GM20000 (cell line): Measurements from ENCODE around the gene GTPBP8.

Source experiments
- DNase-seq: peaks from one replicate; pipeline ENCODE4 v3.0.0; 2012; ENCODE audit warnings: low spot score
- TF ChIP-seq, protein P1 (sequence below): IDR thresholded peaks from 2 replicates; pipeline ENCODE4 v1.5.1; 2012; ENCODE audit warnings: mild to moderate bottlenecking, control low read depth; ENCODE audit errors: extremely low read depth, missing control alignments

Gene GTPBP8

DNA sequence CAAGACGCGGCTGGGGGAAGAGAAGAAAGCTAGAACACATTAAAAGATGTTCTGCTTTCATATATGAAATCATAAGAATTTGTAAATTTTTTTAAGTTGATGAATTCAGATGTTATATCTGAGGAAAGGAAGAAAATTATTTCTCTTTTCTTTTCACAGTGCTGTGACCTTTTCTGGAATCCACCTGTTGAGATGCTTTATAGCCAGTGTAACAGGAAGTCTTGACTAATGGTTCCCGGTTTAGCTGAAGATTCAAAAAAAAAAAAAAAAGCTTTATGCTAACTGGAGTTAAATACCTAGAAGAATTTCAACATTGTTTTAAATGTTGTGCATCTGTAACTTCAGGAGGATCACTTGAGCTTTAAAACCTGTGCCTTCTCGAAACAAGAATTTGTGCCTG is 9.9 kb downstream of the GTPBP8 start:
- TF ChIP-seq, protein P1, sequence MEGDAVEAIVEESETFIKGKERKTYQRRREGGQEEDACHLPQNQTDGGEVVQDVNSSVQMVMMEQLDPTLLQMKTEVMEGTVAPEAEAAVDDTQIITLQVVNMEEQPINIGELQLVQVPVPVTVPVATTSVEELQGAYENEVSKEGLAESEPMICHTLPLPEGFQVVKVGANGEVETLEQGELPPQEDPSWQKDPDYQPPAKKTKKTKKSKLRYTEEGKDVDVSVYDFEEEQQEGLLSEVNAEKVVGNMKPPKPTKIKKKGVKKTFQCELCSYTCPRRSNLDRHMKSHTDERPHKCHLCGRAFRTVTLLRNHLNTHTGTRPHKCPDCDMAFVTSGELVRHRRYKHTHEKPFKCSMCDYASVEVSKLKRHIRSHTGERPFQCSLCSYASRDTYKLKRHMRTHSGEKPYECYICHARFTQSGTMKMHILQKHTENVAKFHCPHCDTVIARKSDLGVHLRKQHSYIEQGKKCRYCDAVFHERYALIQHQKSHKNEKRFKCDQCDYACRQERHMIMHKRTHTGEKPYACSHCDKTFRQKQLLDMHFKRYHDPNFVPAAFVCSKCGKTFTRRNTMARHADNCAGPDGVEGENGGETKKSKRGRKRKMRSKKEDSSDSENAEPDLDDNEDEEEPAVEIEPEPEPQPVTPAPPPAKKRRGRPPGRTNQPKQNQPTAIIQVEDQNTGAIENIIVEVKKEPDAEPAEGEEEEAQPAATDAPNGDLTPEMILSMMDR = no peak
- DNase-seq = no peak

DNA sequence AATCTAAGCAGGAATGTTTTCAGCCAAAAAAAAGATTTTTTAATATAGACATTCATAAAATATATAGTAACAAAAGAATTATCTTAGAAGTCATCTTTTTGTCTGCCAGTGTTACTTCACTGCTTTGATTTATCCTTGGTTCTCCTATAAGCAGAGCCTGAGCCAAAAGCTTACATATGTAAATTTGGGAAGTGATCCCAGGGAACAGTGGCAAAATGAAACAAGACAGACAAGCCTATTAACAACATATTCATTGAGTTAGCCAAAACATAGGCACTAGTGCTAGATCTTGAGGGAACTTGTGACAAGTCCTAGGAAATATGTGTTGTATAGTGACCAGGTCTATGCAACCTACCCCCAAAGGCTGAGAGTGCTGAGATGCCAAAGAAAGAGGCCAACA is 11.3 kb downstream of the GTPBP8 start:
- DNase-seq = no peak
- TF ChIP-seq, protein P1 = no peak

DNA sequence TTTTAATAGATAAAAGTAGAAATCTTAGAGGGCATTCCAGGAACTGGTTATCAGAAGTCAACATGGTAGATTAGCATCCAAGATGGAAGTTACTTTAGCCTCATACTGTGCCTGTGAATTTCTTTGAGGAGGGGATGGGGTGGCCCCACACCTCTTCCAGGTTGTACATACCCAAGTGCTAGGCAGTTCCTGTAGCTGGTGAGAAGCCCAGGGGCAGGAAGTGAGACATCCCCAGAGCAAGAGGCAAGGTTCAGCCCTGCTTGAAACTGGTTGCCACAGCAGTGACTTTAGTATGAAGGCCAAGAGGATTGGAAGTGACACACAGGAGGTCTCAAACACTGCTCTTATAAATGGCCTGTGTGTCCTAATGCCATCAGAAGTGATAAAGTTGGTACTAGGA is 11.9 kb downstream of the GTPBP8 start:
- TF ChIP-seq, protein P1 = no peak
- no peak for DNase-seq

DNA sequence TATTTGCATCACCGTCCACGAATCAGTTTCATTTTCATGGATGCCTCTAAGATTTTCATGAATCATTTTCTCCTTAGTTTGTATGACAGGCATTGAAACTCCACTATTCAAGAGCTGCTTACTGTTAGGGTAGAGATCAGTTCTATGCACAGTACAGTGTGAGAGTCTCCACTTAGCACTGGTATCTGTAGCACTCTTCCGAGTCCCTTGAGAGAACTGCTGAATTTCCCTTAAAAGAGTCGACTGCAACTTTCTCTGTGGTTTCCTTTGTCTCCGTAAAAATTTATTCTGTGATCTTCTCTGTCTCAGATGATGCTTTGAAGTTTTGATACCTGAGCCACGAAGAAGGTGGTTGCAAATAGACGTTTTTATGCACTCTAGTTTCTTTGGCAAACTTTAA is 14.8 kb downstream of the GTPBP8 start:
- TF ChIP-seq, protein P1 = no peak
- DNase-seq = no peak

DNA sequence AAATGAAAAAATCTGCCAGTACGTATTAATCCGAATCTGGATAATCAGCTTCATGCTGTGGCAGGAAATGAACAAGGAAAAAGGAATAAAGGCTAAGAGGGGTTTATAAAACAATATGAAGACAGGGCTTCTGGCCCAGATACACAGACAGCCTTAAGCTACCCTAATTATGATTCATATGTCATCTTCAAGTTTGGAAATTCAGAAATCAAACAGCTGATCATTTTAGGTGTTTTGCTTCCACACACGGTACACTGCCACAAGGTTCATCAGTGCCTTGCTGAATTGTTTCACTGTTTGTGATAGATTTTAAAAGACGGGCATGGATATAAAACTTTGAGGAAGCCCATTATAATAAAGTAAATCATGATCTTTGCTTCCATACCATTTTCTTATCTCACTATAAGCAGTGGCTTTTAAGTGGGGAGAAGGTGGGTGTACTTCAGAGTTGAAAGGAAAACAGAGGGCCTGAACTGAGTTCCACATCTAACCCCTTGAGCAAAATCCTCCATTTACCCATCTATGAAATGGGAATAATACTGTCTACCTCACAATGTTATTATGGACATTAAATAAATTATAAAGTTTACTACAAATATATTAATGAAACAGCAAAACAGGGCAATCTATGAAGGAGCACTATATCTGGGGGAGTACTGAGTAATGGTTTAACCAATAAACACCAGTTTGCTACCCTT is 15.7 kb downstream of the GTPBP8 start:
- TF ChIP-seq, protein P1 = no peak
- no peak for DNase-seq

DNA sequence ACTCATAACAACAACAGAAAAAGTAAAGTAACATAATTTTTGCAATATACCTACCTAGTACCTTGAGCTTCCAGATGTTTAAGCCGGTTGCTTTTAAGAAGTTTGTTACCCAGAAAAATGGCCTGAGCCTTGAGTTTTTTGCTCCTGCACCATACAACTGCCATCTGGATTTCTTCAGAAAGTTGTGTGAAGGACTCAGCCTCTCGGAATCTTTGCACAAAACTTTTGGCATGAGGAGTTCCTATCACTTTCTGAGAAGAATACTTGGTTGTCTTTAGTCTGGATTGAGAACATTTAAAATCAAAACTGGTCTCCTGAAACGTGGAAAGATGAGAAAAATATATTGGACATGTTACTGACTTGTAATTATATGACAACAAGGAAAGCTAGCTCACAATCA is 17.3 kb downstream of the GTPBP8 start:
- TF ChIP-seq, protein P1 = no peak
- DNase-seq = no peak

DNA sequence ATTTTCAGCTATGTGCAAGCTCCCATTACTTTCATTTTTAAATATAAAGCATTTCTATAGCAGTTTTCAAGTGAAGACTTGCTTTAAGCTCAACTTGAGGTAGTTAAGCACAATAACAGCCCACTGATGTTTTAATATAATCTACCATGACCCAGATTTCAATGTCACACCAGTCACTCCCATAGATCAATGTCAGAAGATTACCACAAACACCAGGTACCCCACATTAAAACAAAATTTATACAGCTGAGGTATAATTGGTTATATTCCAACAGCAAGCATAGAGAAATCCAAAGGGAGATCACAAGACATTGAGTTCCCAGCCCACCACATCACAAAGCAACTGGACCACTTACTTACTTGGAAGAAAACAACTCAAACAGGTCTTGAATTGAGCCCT is 22.8 kb downstream of the GTPBP8 start:
- no peak for DNase-seq
- TF ChIP-seq, protein P1 = no peak
